GM23248 (cell line): ENCODE data around the gene GCC2.

Source experiments
- EZH2 ChIP-seq: fragments of 200-600 bp; sonication (generic); IDR thresholded peaks from 2 replicates; pipeline ENCODE4 v1.6.1; 2018; ENCODE audit warnings: antibody characterized with exemption, mild to moderate bottlenecking; ENCODE audit not compliant: insufficient read depth, poor library complexity, severe bottlenecking
- EZH2phosphoT487 ChIP-seq: fragments of 200-600 bp; sonication (generic); IDR thresholded peaks from 2 replicates; pipeline ENCODE4 v1.6.1; 2018; ENCODE audit warnings: antibody characterized with exemption, moderate library complexity, mild to moderate bottlenecking, low read depth; ENCODE audit not compliant: insufficient read depth

DNA sequence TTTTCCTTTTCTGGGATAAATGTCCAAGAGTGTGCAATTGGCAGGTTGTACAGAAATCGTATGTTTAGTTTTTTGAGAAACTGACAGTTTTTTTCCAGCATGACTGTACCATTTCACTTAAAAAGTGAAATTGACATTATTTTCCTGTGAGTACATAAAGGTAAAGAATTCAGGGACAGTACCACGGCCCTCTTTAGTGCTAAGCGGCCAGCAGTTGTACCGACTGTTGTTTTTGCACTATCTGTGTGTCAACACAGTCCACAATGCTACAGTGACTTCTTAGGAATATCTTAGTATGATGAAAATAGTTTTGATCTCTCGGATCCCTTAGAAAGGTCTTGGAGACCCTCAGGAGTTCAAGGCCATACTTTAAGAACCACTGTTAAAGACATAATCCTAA lies 87.9 kb downstream of the GCC2 start:
- TF ChIP-seq EZH2, result no peak
- TF ChIP-seq EZH2phosphoT487, result no peak
